H1 (cell line): Measurements from ENCODE around the gene ITGAE. TPM values are rescaled to one million over a fixed set of nuclear protein-coding genes. Genes with fewer than 3 reads are reported as not detected.

Source experiments
- ATF2 ChIP-seq: IDR thresholded peaks from 2 replicates; pipeline ENCODE4 v1.6.1; 2012; ENCODE audit warnings: low read length, inconsistent platforms
- CREB1 ChIP-seq: IDR thresholded peaks from 2 replicates; pipeline ENCODE4 v1.6.1; 2012; ENCODE audit warnings: inconsistent platforms
- CTBP2 ChIP-seq: IDR thresholded peaks from 2 replicates; pipeline ENCODE4 v1.7.0; 2011; ENCODE audit warnings: borderline replicate concordance, mild to moderate bottlenecking, moderate library complexity, mixed read lengths, low read length; ENCODE audit not compliant: insufficient read depth, insufficient read length
- USF2 ChIP-seq: IDR thresholded peaks from 2 replicates; pipeline ENCODE4 v1.6.1; 2011; ENCODE audit warnings: low read length, improper control_type of control experiment
- polyA plus RNA-seq, 7 experiments: library from polyadenylated mRNA; depleted of rRNA in 3 of 7; stranded (reverse) in 5 of 7; unstranded in 2 of 7; fragments of >200 nt in 5 of 7; fragments of 200-250 nt in 2 of 7; gene quantifications; 1 replicate in 5 of 7; 2 replicates in 1 of 7; 4 replicates in 1 of 7; pipeline versions ENCODE4 v1.2.1 to v1.2.3, GENCODE V29; 2011 to 2013; ENCODE audit warnings: missing spikeins in 2 of 7, mixed read lengths in 2 of 7
- total RNA-seq: library from RNA; stranded (reverse); fragmentation: NEBNext Ultra II Directional; extraction: Animal tissue kit (Norgen Biotek cat#: 25700); gene quantifications from 2 replicates; pipeline ENCODE4 v1.2.1, GENCODE V29; 2021

ITGAE gene
- total and polyA plus RNA-seq, 2 of the 8 experiments (the other 6 are each of a cell fraction or from before 2014, with no cell fraction given): 23.2 to 43.1 TPM

- TF ChIP-seq USF2 (no peak), ATF2 (no peak), CTBP2 (no peak), CREB1 (no peak)
- TF ChIP-seq, all 59 proteins: peak for 0
Observed at GRCh38 chr17:3727041-3727440, 73.9 kb downstream of the ITGAE start (continued).
